Mesendoderm (in vitro differentiated cells): ENCODE results near the gene COPG2.
A peak's percentile ranks its signal among the peaks of the same experiment; 100 is the strongest.

Experiments used
- DNase-seq: peaks from one replicate; pipeline ENCODE4 v3.0.0; 2013
- H2AK5ac ChIP-seq: 2 replicates; pipeline ENCODE4 v1.6.1; 2013; ENCODE audit warnings: low read length, inconsistent platforms
- H2BK120ac ChIP-seq: 2 replicates; pipeline ENCODE4 v1.6.1; 2013; ENCODE audit warnings: low read depth, mild to moderate bottlenecking, low read length, moderate library complexity, mixed read lengths
- H2BK15ac ChIP-seq: replicated peaks from 2 replicates; pipeline ENCODE4 v1.6.1; 2013; ENCODE audit warnings: low read depth, mild to moderate bottlenecking, moderate library complexity
- H2BK5ac ChIP-seq: 2 replicates; pipeline ENCODE4 v1.6.1; 2013; ENCODE audit warnings: low read length, inconsistent platforms
- H3K18ac ChIP-seq: 2 replicates; pipeline ENCODE4 v1.6.1; 2013; ENCODE audit warnings: mild to moderate bottlenecking, low read length, mixed read lengths
- H3K23ac ChIP-seq: one replicate; pipeline ENCODE4 v1.6.1; 2013; ENCODE audit warnings: low read length
- H3K27ac ChIP-seq: 2 replicates; pipeline ENCODE4 v1.5.1; 2013; ENCODE audit warnings: low read depth, mild to moderate bottlenecking, inconsistent platforms, low read length, moderate library complexity
- H3K27me3 ChIP-seq: 2 replicates; pipeline ENCODE4 v1.6.1; 2013; ENCODE audit warnings: low read length, control low read depth, mild to moderate bottlenecking, inconsistent platforms; ENCODE audit not compliant: insufficient read depth, poor library complexity
- H3K36me3 ChIP-seq: 2 replicates; pipeline ENCODE4 v1.6.1; 2013; ENCODE audit warnings: low read length, inconsistent platforms; ENCODE audit not compliant: control insufficient read depth, insufficient read depth
- H3K4ac ChIP-seq: one replicate; pipeline ENCODE4 v1.6.1; 2013; ENCODE audit warnings: low read depth, mild to moderate bottlenecking, low read length, moderate library complexity
- H3K4me1 ChIP-seq: 2 replicates; pipeline ENCODE4 v1.6.1; 2013; ENCODE audit warnings: low read depth, low read length, inconsistent platforms; ENCODE audit not compliant: control insufficient read depth
- H3K4me2 ChIP-seq: 2 replicates; pipeline ENCODE4 v1.6.1; 2013; ENCODE audit warnings: low read length
- H3K4me3 ChIP-seq: 2 replicates; pipeline ENCODE4 v1.5.1; 2013; ENCODE audit warnings: mild to moderate bottlenecking, low read length
- H3K56ac ChIP-seq: one replicate; pipeline ENCODE4 v1.6.1; 2013; ENCODE audit warnings: low read length
- H3K79me1 ChIP-seq: 2 replicates; pipeline ENCODE4 v1.6.1; 2013; ENCODE audit warnings: low read length, inconsistent platforms
- H3K79me2 ChIP-seq: 2 replicates; pipeline ENCODE4 v1.6.1; 2013; ENCODE audit warnings: mild to moderate bottlenecking, low read length; ENCODE audit not compliant: control insufficient read depth, insufficient read depth
- H3K9ac ChIP-seq: 2 replicates; pipeline ENCODE4 v1.6.1; 2013; ENCODE audit warnings: low read length, inconsistent platforms
- H4K5ac ChIP-seq: one replicate; pipeline ENCODE4 v1.6.1; 2013; ENCODE audit warnings: low read length
- H4K8ac ChIP-seq: one replicate; pipeline ENCODE4 v1.6.1; 2013; ENCODE audit warnings: low read depth, mild to moderate bottlenecking, control low read depth, low read length, moderate library complexity
- WGBS: extraction: QIAGEN DNeasy Blood & Tissue Kit; methylation state at CpG from one replicate; pipeline ENCODE4 v1.1.7; 2013; ENCODE audit warnings: low lambda C conversion rate, missing lambda C conversion rate; ENCODE audit not compliant: insufficient coverage; ENCODE audit errors: extremely low coverage; 5-methylcytosine and 5-hydroxymethylcytosine counted together

Gene COPG2

DNA sequence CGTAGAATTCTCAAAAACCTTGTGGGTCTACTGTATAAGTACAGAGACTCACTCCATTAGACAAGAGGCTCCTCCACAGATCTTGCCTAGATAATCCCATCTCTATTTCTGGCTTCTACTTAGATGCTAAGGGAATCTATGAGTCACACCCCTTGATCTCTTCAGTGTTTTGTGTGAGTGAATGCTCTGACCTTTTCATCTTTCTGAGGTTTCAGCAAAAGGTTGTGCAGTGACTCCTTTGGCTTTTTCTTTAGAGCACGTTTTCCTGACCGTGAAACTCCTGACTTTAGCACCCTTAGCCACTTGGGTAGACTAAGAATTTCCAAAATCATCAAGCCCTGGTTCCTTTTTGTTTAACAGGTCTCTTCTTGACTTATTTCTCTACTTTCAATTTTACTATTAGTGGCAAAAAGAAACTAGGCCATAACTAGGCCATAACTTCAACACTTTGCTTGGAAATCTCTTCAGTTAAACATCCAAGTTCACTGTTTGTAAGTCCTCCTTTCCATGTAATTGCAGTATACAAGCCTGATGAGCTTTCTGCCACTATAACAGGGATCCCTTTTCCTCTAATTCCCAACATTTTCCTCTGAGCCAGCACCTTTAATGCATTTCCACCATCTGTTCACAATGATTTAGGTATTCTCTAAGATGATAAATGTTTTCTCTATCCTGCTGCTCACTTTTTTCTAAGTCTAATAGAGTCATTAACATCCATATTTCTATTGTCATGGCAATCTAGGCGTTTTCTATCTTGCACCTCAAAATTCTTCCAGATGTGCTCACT, 19.4 kb downstream of the COPG2 start:
- H3K4ac ChIP-seq = no peak overlapping the region
- no peak overlapping the region for H2AK5ac ChIP-seq
- no peaks in the 10 kb centered on the region for H3K4me1 ChIP-seq
- no peaks in the 10 kb centered on the region for H3K36me3 ChIP-seq
- H3K79me1 ChIP-seq = no peaks in the 10 kb centered on the region
- H3K18ac ChIP-seq = no peak overlapping the region
- no CpG with 5 or more reads among the region's 4 CpGs for WGBS
- H3K4me3 ChIP-seq = no peak overlapping the region
- H4K5ac ChIP-seq = no peak overlapping the region
- H2BK15ac ChIP-seq = no peak overlapping the region
- no peak overlapping the region for H3K4me2 ChIP-seq
- H4K8ac ChIP-seq = no peak overlapping the region
- H3K27ac ChIP-seq = no peak overlapping the region
- no peak overlapping the region for H3K9ac ChIP-seq
- no peaks in the 10 kb centered on the region for H3K79me2 ChIP-seq
- H3K56ac ChIP-seq = no peak overlapping the region
- DNase-seq = peak; percentile 2
- H2BK5ac ChIP-seq = no peak overlapping the region
- H3K27me3 ChIP-seq = no peaks in the 10 kb centered on the region
- H2BK120ac ChIP-seq = no peak overlapping the region
- H3K23ac ChIP-seq = no peak overlapping the region

- no peak overlapping the region for H3K4ac ChIP-seq
- no CpG with 5 or more reads among the region's 5 CpGs for WGBS
- H3K79me2 ChIP-seq = no peaks in the 10 kb centered on the region
- H2AK5ac ChIP-seq = no peak overlapping the region
- no peak overlapping the region for H3K9ac ChIP-seq
- no peak overlapping the region for H3K4me3 ChIP-seq
- H4K5ac ChIP-seq = no peak overlapping the region
- H3K18ac ChIP-seq = no peak overlapping the region
- H3K4me1 ChIP-seq = no peaks in the 10 kb centered on the region
- no peaks in the 10 kb centered on the region for H3K27me3 ChIP-seq
- no peaks in the 10 kb centered on the region for H3K79me1 ChIP-seq
- H3K56ac ChIP-seq = no peak overlapping the region
- H2BK5ac ChIP-seq = no peak overlapping the region
- H2BK120ac ChIP-seq = no peak overlapping the region
- H3K4me2 ChIP-seq = no peak overlapping the region
- DNase-seq = no peak
- no peak overlapping the region for H4K8ac ChIP-seq
- H2BK15ac ChIP-seq = no peak overlapping the region
- no peak overlapping the region for H3K23ac ChIP-seq
- H3K36me3 ChIP-seq = no peaks in the 10 kb centered on the region
- H3K27ac ChIP-seq = no peak overlapping the region
Observed at GRCh38 chr7:130648580-130648979, 20.0 kb downstream of the COPG2 start.

DNA sequence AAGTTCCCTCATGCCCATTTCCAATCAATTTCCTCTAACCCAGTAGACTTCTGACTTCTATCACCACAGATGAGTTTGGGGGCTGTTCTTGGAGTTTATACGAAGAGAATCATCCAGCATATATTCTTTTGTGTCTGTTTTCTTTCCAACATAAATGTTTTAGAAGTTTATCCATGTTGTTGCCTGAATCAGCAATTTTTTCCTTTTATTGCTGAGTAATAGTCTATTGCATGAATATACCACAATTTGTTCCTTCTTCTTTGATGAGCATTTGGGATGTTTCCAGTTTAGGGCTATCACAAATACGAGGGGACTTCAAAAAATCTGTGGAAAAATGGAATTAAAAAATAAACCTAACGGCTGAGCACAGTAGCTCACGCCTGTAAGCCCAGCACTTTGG, 26.2 kb downstream of the COPG2 start:
- Histone ChIP-seq H2BK120ac (no peak overlapping the region), H3K4ac (no peak overlapping the region), H4K5ac (no peak overlapping the region), H3K4me3 (no peak overlapping the region), H3K9ac (no peak overlapping the region), H3K36me3 (no peaks in the 10 kb centered on the region), H3K18ac (no peak overlapping the region), H2BK15ac (no peak overlapping the region), H3K4me2 (no peak overlapping the region), H3K79me1 (no peaks in the 10 kb centered on the region), H3K56ac (no peak overlapping the region), H3K27me3 (no peaks in the 10 kb centered on the region), H3K4me1 (no peaks in the 10 kb centered on the region), H3K23ac (no peak overlapping the region), H3K79me2 (no peaks in the 10 kb centered on the region), H4K8ac (no peak overlapping the region), H2AK5ac (no peak overlapping the region), H3K27ac (no peak overlapping the region), H2BK5ac (no peak overlapping the region)
- no CpG with 5 or more reads among the region's 4 CpGs for WGBS
- DNase-seq = no peak

- Histone ChIP-seq H3K4ac (no peak overlapping the region), H2BK5ac (no peak overlapping the region), H3K79me2 (no peaks in the 10 kb centered on the region), H3K4me3 (no peak overlapping the region), H4K8ac (no peak overlapping the region), H3K79me1 (no peaks in the 10 kb centered on the region), H3K4me1 (no peaks in the 10 kb centered on the region), H3K23ac (no peak overlapping the region), H2AK5ac (no peak overlapping the region), H3K27ac (no peak overlapping the region), H3K27me3 (no peaks in the 10 kb centered on the region), H3K9ac (no peak overlapping the region), H2BK120ac (no peak overlapping the region), H3K36me3 (no peaks in the 10 kb centered on the region), H2BK15ac (no peak overlapping the region), H3K18ac (no peak overlapping the region), H3K4me2 (no peak overlapping the region), H3K56ac (no peak overlapping the region), H4K5ac (no peak overlapping the region)
- DNase-seq = no peak
- WGBS = no CpG with 5 or more reads among the region's 3 CpGs
Observed at GRCh38 chr7:130641497-130641896, 27.1 kb downstream of the COPG2 start.

DNA sequence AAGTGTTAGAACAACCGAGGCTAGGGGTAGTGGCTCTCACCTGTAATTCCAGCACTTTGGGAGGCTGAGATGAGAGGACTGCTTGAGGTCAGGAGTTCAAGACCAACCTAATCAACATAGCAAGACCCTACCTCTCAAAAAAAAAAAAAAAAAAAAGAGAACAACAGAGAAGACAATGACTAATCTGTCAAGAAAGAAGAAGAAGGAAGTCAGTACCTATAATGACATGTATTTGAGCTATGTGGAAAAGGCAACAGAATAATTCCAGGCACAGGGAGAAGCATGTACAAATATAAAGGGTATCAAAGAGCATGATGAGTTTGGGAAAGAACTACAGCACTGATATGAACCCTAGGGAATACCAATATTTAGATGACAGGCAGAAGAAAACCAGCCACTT, 27.5 kb downstream of the COPG2 start:
- no peaks in the 10 kb centered on the region for H3K36me3 ChIP-seq
- H3K27me3 ChIP-seq = no peaks in the 10 kb centered on the region
- no peak overlapping the region for H4K5ac ChIP-seq
- no peaks in the 10 kb centered on the region for H3K79me2 ChIP-seq
- no peaks in the 10 kb centered on the region for H3K4me1 ChIP-seq
- no peak overlapping the region for H3K4ac ChIP-seq
- no peak overlapping the region for H4K8ac ChIP-seq
- no peak overlapping the region for H2BK120ac ChIP-seq
- H2BK5ac ChIP-seq = no peak overlapping the region
- WGBS = no CpG with 5 or more reads among the region's 1 CpG
- no peak overlapping the region for H2AK5ac ChIP-seq
- no peak overlapping the region for H3K18ac ChIP-seq
- no peak overlapping the region for H2BK15ac ChIP-seq
- H3K79me1 ChIP-seq = no peaks in the 10 kb centered on the region
- H3K27ac ChIP-seq = no peak overlapping the region
- H3K56ac ChIP-seq = no peak overlapping the region
- DNase-seq = no peak
- H3K23ac ChIP-seq = no peak overlapping the region
- no peak overlapping the region for H3K4me2 ChIP-seq
- H3K4me3 ChIP-seq = no peak overlapping the region
- no peak overlapping the region for H3K9ac ChIP-seq

DNA sequence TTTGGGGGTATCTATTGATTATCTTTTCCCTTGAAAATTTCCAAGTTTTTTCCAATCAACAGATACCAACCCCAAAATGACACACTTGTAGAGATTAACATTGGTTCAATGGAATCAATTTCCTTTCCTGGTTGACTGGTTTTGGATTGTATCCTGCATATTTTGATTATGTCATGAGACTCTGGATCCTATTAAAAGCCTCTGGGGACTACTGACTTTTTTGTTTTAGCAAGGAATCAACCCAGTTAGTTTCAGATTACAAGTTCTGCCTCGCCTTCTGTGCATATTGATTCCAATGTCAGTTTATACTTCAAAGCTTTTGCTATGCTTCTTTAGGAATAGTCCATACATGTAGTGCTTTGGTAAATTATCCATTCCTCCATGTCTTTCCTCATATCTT, 29.2 kb downstream of the COPG2 start:
- H3K79me2 ChIP-seq = no peaks in the 10 kb centered on the region
- no peaks in the 10 kb centered on the region for H3K36me3 ChIP-seq
- no peak overlapping the region for H2AK5ac ChIP-seq
- no peak overlapping the region for H2BK120ac ChIP-seq
- no peak overlapping the region for H4K8ac ChIP-seq
- no peak overlapping the region for H2BK15ac ChIP-seq
- H4K5ac ChIP-seq = no peak overlapping the region
- H3K4me1 ChIP-seq = no peaks in the 10 kb centered on the region
- no peak for DNase-seq
- no peak overlapping the region for H3K23ac ChIP-seq
- H3K27me3 ChIP-seq = no peaks in the 10 kb centered on the region
- no peak overlapping the region for H3K4me3 ChIP-seq
- no peak overlapping the region for H3K56ac ChIP-seq
- H3K18ac ChIP-seq = no peak overlapping the region
- H3K4ac ChIP-seq = no peak overlapping the region
- WGBS = no CpG with 5 or more reads among the region's 1 CpG
- H2BK5ac ChIP-seq = no peak overlapping the region
- H3K4me2 ChIP-seq = no peak overlapping the region
- H3K79me1 ChIP-seq = no peaks in the 10 kb centered on the region
- H3K27ac ChIP-seq = no peak overlapping the region
- no peak overlapping the region for H3K9ac ChIP-seq
